ENCODE results near the gene STYK1.

Gene STYK1

GRCh38 chr12:10708862-10709261, 35.0 kb upstream of the STYK1 start:
- TF ChIP-seq CTCF (conservative IDR thresholded peaks at IDR 0.05; ENCODE audit: low read depth, low read length): no peak
- H3K4me3 ChIP-seq (ENCODE audit: low read length): no peak overlapping the region
- no peak for DNase-seq (ENCODE audit: low read depth)

- no peak for DNase-seq (ENCODE audit: low read depth)
- no peak for TF ChIP-seq CTCF (conservative IDR thresholded peaks at IDR 0.05; ENCODE audit: low read depth, low read length)
- no peak overlapping the region for H3K4me3 ChIP-seq (ENCODE audit: low read length)
These were observed 31.8 kb upstream of the STYK1 start for GRCh38 chr12:10705655-10706054.

DNA sequence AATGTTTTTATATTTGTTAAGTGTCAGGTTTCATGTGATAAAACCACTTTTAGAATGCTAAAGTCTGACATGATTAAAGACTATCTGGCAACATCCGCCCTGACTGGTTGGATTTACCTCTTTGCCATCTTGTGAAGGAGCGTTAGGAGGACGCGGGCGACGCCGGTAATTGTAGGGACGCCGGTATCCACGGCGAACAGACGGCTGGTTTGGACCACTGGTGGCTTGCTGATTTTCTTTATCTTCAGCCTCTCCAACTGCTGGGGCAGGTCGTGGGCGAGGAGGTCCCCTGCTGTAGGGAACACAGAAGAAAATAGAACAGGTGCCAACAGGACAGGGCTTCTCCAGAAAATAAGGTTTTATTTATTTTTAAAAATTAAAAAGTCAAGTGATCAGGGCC, 28.0 kb upstream of the STYK1 start:
- H3K4me3 ChIP-seq (ENCODE audit: low read length): no peak overlapping the region
- DNase-seq (ENCODE audit: low read depth): no peak
- TF ChIP-seq CTCF (conservative IDR thresholded peaks at IDR 0.05; ENCODE audit: low read depth, low read length): no peak

- TF ChIP-seq CTCF (conservative IDR thresholded peaks at IDR 0.05; ENCODE audit: low read depth, low read length): no peak
- no peak for DNase-seq (ENCODE audit: low read depth)
- no peak overlapping the region for H3K4me3 ChIP-seq (ENCODE audit: low read length)
These were observed 27.4 kb upstream of the STYK1 start for GRCh38 chr12:10701131-10701681.

DNA sequence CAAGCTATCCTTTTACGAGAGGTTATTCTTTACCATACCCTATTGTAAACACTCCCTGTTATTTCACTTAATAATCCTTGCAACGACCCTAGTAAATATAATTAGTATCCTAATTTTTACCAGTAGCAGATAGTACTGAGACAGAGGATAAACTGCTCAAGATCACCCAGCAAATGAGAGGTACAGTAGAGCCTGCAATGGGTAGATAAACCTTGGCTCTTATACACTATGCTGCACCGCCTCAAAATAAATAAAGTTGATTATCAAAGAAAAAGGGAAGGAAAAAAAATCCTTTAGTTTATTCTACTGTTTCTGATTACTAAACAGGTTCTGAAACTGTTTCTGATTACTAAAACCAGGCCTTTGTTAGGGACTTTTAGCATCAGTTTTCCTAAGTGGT, 26.7 kb upstream of the STYK1 start:
- no peak for DNase-seq (ENCODE audit: low read depth)
- TF ChIP-seq CTCF (conservative IDR thresholded peaks at IDR 0.05; ENCODE audit: low read depth, low read length): no peak
- no peak overlapping the region for H3K4me3 ChIP-seq (ENCODE audit: low read length)

DNA sequence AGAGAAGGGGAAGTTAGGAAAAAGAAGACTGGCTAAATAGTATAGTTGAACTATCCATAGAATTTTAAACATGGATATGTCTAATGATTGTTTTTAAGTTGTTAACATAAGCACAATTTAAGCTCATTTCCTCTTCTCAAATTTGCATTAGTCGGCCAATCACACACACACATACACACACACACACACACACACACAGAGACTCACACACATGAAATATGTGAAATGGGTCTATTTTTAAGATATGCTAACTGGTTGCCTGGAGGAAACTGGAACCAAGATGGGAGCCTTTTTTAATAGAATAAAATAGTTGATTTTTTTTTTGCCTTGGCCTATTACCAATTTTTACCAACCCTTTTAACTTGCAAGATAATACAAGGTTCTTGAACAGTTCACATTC, 24.0 kb upstream of the STYK1 start:
- TF ChIP-seq CTCF (conservative IDR thresholded peaks at IDR 0.05; ENCODE audit: low read depth, low read length): no peak
- H3K4me3 ChIP-seq (ENCODE audit: low read length): no peak overlapping the region
- no peak for DNase-seq (ENCODE audit: low read depth)

DNA sequence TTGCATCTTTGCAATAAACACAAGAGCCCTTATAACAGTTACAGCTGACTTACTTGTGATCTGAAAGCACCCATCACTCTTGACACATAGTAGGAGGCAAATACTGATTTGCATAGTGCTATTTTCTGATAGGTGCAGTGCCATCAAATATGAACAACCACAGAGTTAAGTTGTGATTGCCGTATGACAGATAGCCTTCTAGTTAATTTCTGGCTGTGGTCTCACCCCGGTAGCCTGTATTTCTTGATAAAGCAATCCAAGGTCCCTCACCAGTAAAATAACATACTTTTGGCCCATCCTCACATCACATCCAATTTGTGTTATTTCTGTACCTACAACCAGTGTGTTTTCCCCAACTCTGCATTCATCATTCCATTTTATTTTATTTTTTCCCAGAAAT, 23.3 kb upstream of the STYK1 start:
- DNase-seq (ENCODE audit: low read depth): no peak
- no peak overlapping the region for H3K4me3 ChIP-seq (ENCODE audit: low read length)
- TF ChIP-seq CTCF (conservative IDR thresholded peaks at IDR 0.05; ENCODE audit: low read depth, low read length): no peak

Data from retinal pigment epithelial cell (primary cell).